Measurements from ENCODE around the gene SEZ6.
"Not testable (repeated sequence)": the region's sequence is repeated elsewhere in the genome, so short reads cannot be mapped to it uniquely, and the experiment has no call there.

SEZ6 gene

DNA sequence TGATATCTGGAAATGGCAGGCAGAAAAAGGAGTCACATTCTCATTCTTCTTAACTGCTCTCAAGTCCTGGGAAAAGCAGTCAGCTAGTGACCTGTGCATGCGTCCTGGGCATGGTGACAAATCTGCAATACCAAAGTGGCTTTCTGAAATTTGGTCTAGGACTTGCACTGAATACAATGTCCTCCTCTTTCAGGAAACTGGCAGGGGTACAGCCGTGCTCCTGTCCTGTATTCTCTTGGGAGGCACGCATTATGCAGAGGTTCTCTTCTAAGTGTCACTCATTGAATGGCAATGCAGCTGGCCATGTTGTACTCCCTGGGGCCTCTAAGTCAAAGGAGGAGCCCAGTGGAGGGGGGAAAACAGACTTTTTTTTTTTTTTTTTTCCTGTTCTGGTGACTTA is 65.2 kb downstream of the SEZ6 start:
- H3K4me3 Mint-ChIP-seq: no peak overlapping the region
- no peaks in the 10 kb centered on the region for H3K27me3 Mint-ChIP-seq (ENCODE audit: low read depth)
- no peak overlapping the region for H3K27ac Mint-ChIP-seq
- no peaks in the 10 kb centered on the region for H3K9me3 Mint-ChIP-seq
- H3K36me3 Mint-ChIP-seq (ENCODE audit: low read depth): peaks cover 20% of the 10 kb centered on the region
- no peak for TF ChIP-seq CTCF (IDR thresholded peaks at IDR 0.05; ENCODE audit: unreplicated experiment in 3 of 3)
- peaks cover 22% of the 10 kb centered on the region for H3K4me1 Mint-ChIP-seq

GRCh38 chr17:28940142-28940541 is 65.7 kb downstream of the SEZ6 start:
- H3K9me3 Mint-ChIP-seq: no peaks in the 10 kb centered on the region
- no peak overlapping the region for H3K4me3 Mint-ChIP-seq
- H3K4me1 Mint-ChIP-seq: peaks cover 18% of the 10 kb centered on the region
- H3K27me3 Mint-ChIP-seq (ENCODE audit: low read depth): no peaks in the 10 kb centered on the region
- no peak overlapping the region for H3K27ac Mint-ChIP-seq
- TF ChIP-seq CTCF (IDR thresholded peaks at IDR 0.05; ENCODE audit: unreplicated experiment in 3 of 3): no peak
- peaks cover 17% of the 10 kb centered on the region for H3K36me3 Mint-ChIP-seq (ENCODE audit: low read depth)

DNA sequence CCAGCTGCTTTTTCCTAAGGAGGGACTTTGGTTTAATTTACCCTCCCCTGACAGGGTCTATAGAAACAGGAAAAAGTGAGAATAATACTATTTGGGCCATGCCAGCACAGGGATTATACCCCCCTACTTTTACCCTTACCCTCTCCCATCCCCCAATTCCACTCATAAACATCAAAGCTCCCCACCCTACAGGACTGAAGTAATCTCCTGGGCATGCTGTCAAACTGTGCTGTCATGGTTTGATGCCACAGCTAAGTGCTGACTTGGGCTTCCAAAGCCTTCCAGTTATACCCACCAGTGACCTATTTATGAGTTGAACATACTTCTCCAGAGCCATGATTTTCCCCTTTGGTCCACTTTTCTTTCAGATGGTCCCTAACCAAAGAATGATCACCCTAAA is 67.3 kb downstream of the SEZ6 start:
- no peak for TF ChIP-seq CTCF (IDR thresholded peaks at IDR 0.05; ENCODE audit: unreplicated experiment in 3 of 3)
- Mint-ChIP-seq H3K27me3 (ENCODE audit: low read depth) (no peaks in the 10 kb centered on the region), H3K4me1 (peaks cover 15% of the 10 kb centered on the region), H3K27ac (no peak overlapping the region), H3K36me3 (ENCODE audit: low read depth) (peaks cover 20% of the 10 kb centered on the region), H3K4me3 (no peak overlapping the region), H3K9me3 (no peaks in the 10 kb centered on the region)

DNA sequence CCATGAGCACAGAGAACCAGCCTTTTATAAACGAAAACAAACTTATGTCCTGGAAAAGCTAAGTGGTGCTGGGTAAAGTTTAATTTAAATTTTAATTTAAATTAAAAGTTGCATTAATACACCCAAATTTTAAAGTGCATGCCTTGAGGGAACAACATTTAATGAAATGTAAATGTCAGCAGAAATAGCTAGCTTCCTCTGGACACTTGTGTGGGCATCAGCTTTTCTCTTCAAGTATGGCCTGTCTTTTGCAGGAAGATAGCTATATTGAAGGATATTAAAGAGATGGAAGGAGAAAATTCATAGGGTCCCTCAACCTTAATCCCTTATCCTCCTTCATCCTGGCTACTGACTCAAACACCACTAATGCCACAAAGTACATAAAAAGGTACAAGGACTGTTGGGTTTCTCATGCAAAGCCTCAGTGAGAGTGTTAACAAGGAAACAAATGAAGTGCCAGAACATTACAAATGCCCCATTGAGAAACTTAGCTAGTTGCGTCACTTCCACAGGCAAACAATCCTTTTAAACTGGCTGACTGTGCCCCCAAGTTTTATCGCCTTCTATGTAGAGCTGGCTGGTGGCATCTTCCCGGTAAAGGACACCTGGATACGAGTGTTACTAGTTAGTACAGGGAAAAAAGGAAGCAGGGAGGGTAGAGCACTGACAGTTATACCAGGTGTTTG is 68.6 kb downstream of the SEZ6 start:
- no peak for TF ChIP-seq CTCF (IDR thresholded peaks at IDR 0.05; ENCODE audit: unreplicated experiment in 3 of 3)
- H3K36me3 Mint-ChIP-seq (ENCODE audit: low read depth): peaks cover 12% of the 10 kb centered on the region
- no peaks in the 10 kb centered on the region for H3K9me3 Mint-ChIP-seq
- H3K4me3 Mint-ChIP-seq: no peak overlapping the region
- H3K27me3 Mint-ChIP-seq (ENCODE audit: low read depth): no peaks in the 10 kb centered on the region
- H3K27ac Mint-ChIP-seq: peak overlapping the region in 2 of 3 experiments; percentile 64 to 92
- H3K4me1 Mint-ChIP-seq: peaks cover 15% of the 10 kb centered on the region

GRCh38 chr17:28935744-28936460 is 69.9 kb downstream of the SEZ6 start:
- H3K4me3 Mint-ChIP-seq: no peak overlapping the region
- peaks cover 15% of the 10 kb centered on the region for H3K4me1 Mint-ChIP-seq
- peaks cover 8% of the 10 kb centered on the region for H3K36me3 Mint-ChIP-seq (ENCODE audit: low read depth)
- H3K27me3 Mint-ChIP-seq (ENCODE audit: low read depth): no peaks in the 10 kb centered on the region
- TF ChIP-seq CTCF (IDR thresholded peaks at IDR 0.05; ENCODE audit: unreplicated experiment in 3 of 3): no peak
- peak overlapping the region; percentile 55 to 92 (median 86) for H3K27ac Mint-ChIP-seq
- no peaks in the 10 kb centered on the region for H3K9me3 Mint-ChIP-seq

DNA sequence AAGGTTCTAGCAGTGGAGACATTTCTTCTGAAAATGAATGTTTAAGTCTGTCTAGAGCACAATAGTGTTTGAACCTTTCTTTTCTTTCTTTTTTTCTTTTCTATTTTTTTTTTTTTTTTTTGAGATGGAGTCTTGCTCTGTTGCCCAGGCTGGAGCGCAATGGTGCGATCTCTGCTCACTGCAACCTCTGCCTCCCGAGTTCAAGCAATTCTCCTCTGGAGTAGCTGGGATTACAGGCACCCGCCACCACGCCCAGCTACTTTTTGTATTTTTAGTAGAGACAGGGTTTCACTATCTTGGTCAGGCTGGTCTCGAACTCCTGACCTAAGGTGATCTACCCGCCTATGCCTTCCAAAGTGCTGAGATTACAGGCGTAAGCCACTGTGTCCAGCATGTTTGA is 71.3 kb downstream of the SEZ6 start:
- not testable (repeated sequence) for H3K4me3 Mint-ChIP-seq; H3K27me3 Mint-ChIP-seq (ENCODE audit: low read depth); H3K9me3 Mint-ChIP-seq
- H3K4me1 Mint-ChIP-seq: peaks cover 15% of the 10 kb centered on the region
- peak overlapping the region in 1 of 3 experiments; percentile 57 for H3K27ac Mint-ChIP-seq
- H3K36me3 Mint-ChIP-seq (ENCODE audit: low read depth): peaks cover 17% of the 10 kb centered on the region
